Stimulated activated CD4-positive, alpha-beta T cell treated with anti-CD3 and anti-CD28 coated beads, TNF-alpha, amount 100 ng/mL, for 1 hour (primary cell): Measurements from ENCODE around the gene ABLIM2.
"Not testable (repeated sequence)": the region's sequence is repeated elsewhere in the genome, so short reads cannot be mapped to it uniquely, and the experiment has no call there.

Experiments
- DNase-seq, 3 donors: peaks; one replicate each; pipeline ENCODE4 v3.0.0-alpha.2; 2020; ENCODE audit warnings: low read depth in 3 of 3, low spot score in 1 of 3

ABLIM2 gene

GRCh38 chr4:8142556-8142955, 16.1 kb downstream of the ABLIM2 start:
- DNase-seq, result no peak

GRCh38 chr4:8141935-8142334, 16.7 kb downstream of the ABLIM2 start:
- no peak for DNase-seq

GRCh38 chr4:8140915-8141314, 17.7 kb downstream of the ABLIM2 start:
- no peak for DNase-seq

- not testable (repeated sequence) for DNase-seq
These were observed 18.9 kb downstream of the ABLIM2 start for GRCh38 chr4:8139726-8140125.

- DNase-seq, result no peak
These were observed 21.5 kb downstream of the ABLIM2 start for GRCh38 chr4:8136972-8137710.

- DNase-seq, result no peak
These were observed 22.1 kb downstream of the ABLIM2 start for GRCh38 chr4:8136529-8136928.

- no peak for DNase-seq
These were observed 22.9 kb downstream of the ABLIM2 start for GRCh38 chr4:8135666-8136065.

- DNase-seq, result no peak
These were observed 24.6 kb downstream of the ABLIM2 start for GRCh38 chr4:8133897-8134563.

GRCh38 chr4:8132947-8133705, 25.5 kb downstream of the ABLIM2 start:
- no peak for DNase-seq

GRCh38 chr4:8132400-8132799, 26.2 kb downstream of the ABLIM2 start:
- DNase-seq, result no peak

- no peak for DNase-seq
These were observed 26.8 kb downstream of the ABLIM2 start for GRCh38 chr4:8131826-8132225.

- DNase-seq, result no peak
These were observed 27.4 kb downstream of the ABLIM2 start for GRCh38 chr4:8131210-8131609.

GRCh38 chr4:8130346-8131066, 28.1 kb downstream of the ABLIM2 start:
- DNase-seq, result no peak

GRCh38 chr4:8129785-8130184, 28.8 kb downstream of the ABLIM2 start:
- DNase-seq, result no peak

GRCh38 chr4:8129136-8129535, 29.5 kb downstream of the ABLIM2 start:
- no peak for DNase-seq

GRCh38 chr4:8128100-8128856, 30.3 kb downstream of the ABLIM2 start:
- DNase-seq, result no peak

GRCh38 chr4:8127051-8127826, 31.4 kb downstream of the ABLIM2 start:
- no peak for DNase-seq

GRCh38 chr4:8126523-8126922, 32.1 kb downstream of the ABLIM2 start:
- no peak for DNase-seq

- no peak for DNase-seq
These were observed 33.0 kb downstream of the ABLIM2 start for GRCh38 chr4:8125526-8126056.

GRCh38 chr4:8123870-8124269, 34.7 kb downstream of the ABLIM2 start:
- DNase-seq, result no peak
